GM19023 (cell line): ENCODE data around the gene NLRP9.

Source experiments
- ATAC-seq: cut with Tn5 transposase; IDR thresholded peaks from one replicate; pipeline ENCODE4 v1.9.1; 2021; ENCODE audit warnings: mild to moderate bottlenecking, moderate library complexity; ENCODE audit not compliant: unreplicated experiment

Gene NLRP9

DNA sequence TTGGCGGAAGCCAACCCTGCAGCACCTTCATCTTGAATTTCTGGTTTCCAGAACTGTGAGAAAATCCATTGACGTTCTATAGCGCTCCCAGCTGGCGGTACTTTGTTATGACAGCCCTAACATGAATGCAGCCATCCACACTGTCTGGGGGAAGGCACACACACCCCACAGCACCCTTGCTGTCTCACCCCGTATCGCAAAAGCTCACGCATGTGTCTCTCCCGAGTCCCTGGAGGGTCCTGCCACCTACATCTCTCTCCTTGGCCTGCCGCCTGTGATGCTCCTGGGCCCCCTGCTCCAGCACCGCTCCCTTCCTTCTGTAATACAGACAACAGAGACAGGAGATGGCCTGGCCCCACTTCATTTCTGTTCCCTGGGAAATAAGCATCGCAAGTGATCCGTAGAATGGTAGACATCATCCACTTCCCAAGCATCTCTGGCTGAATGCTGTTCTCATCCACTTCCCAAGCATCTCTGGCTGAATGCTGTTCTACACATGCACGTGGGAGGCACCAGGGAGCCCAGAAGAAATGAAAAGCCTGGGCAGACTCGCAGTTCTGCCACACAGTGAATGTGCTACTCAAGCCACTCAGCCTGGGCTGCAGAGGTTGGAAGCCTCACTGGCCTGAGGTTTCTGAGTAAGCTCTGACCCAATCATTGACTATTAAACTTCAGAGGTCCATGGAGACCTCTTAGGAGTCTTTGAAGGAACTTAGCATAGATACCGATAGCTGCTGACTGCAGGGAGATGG is 33.5 kb downstream of the NLRP9 start:
- no peak for ATAC-seq

DNA sequence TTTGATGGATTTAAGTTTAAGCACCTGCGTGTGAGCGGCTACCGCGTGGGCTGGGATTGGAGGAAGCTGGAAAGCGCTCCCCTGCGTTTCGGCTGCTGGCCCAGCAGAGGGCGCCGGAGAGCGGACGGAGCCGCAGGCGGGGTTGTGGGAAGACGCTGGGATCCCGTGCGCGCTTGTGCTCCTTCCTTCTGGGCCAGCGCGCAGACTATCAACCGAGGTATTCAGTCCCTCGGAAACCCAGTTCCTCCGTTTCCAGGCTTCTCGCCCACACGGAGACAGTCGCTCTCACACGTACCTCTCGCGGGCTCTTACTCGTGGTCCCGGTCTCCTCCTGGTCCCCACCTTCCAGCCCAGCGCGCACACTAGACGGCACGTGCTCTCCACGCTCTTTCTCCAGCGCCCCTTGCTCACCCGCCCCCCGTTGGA is 34.4 kb downstream of the NLRP9 start:
- no peak for ATAC-seq

GRCh38 chr19:55702131-55702627 is 36.0 kb downstream of the NLRP9 start:
- ATAC-seq, result no peak

GRCh38 chr19:55700813-55701212 is 37.4 kb downstream of the NLRP9 start:
- ATAC-seq, result no peak

DNA sequence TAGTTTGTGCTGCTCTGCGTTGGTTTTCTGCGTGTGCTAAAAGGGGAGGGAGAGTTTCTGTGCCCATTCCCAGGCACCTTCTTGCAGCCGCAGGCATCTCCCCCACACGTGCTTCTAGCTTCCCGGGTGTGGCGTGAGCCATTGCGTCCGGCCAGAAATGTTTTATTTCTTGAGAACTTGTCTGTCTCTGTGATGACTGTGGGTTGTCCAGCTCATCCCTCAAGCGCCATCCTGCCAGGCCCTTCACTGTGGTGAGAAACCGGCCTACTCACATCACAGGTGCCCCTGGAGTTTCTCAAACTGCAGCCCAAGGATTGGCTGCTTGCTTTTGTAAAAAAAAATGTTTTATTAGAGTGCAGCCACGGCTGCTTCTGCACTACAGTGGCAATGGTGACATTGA is 39.0 kb downstream of the NLRP9 start:
- ATAC-seq, result no peak

DNA sequence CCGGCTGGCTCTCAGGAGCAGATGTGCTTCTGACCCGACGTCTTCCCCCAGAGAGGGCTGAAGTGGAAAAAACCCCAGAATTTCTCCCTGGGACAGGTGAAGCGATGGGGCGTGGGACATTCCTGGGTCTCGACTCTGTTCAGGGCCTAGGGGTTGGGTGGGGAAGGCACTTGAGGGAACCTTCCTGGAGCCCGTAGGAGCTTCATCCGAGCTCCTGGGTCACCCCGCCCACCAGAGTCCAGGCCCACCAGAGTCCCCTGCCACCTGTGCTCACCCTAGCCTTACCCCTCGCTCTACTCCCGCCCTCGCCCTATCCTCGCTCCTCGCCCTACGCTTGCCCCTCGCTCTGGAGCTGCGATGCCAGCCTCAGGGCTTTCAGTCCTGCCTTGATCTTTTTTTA is 39.9 kb downstream of the NLRP9 start:
- ATAC-seq, result no peak

DNA sequence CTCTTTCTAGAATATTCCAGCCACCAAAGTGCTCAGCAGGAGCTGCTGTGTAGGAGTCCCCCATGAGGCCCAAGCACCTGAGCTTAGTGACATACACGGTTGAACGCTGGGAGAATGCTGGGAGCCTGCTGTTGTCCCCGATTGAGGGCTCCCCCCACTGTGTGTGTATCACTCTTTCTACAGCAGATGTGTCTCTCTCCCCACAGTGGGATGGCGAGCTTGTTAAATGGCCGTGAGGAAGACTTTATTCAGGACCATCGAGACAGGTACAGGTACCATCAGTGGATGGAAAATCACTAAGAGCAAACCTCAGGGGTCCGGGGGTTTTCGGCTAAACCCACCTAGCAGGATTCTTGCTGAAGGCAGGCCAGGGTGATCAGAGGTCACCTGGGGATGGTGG is 40.5 kb downstream of the NLRP9 start:
- no peak for ATAC-seq

DNA sequence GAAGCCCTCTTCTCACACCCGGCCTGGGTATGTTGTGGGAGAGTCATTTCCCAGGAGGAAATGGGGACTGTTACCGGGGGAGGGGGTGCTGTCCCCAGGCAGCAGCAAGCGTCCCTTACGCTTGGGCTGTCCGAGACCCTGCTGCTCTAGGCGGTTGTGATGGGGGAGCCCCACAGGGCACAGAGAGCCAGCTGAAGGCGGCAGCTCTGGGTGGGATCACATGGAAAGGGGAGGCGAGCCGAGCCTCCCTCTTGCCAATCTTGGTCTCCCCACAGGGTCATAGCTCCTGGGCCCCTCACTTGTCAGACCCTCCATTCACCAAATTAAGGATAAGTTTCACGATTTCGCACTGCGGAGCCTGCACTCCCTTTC is 41.1 kb downstream of the NLRP9 start:
- no peak for ATAC-seq

DNA sequence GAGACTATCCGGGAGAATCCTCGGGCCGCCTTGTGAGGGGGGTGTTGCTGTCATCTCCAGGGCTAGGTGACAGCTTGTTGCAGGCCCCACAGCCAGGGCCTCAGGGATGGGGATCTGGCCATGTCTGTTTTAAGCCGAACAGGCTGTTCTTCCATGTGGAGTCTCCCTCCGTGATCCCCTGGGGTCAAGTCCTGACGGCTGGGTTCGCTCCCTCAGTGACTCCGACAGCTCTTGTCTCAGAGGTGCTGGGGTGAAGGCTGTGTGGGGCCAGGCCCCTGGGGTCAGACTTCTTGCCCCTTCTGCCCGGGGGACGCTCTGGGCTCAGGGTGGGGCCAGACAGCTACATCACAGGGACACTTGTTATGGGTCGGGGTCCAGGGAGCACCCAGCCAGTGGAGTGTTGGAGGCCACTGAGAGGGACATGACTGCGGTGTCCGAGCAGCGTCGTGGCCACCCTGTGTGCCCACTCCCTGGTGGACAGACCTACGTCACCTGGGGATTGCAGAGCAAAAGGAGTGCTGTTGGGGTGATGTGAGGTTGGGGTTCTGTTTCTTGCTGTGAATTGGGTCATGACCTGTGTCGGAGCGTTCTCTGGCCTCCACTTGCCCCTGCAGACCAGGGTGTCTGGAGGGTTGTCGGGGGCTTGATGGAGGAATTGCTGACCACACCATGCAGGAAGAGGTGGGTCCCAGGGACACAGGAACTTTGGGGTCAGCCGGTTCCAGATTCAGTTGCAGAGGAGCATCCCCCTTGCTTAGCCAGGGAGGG is 41.7 kb downstream of the NLRP9 start:
- no peak for ATAC-seq

GRCh38 chr19:55695511-55696290 is 42.5 kb downstream of the NLRP9 start:
- no peak for ATAC-seq

- no peak for ATAC-seq
Observed at GRCh38 chr19:55694656-55695491, 43.3 kb downstream of the NLRP9 start.

DNA sequence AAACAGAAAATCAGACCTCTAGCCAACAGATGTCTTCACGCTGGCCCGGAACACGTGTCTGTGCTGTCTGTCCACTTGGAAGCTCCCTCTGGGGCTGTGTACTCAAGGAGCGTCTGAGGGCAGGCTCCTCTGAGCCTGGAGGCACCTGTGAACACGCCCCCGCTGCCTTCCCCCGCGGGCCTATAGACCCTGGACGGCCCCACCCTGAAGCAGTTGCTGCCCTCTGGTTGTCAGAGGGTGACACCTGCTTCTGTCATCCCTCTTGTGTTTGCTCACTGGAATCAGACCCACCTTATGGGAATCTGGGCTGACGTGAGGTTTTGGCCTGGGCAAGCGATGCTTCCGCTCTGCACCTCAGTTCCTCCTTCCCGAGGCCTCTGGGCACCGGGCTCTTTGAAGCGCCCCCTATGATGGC is 44.0 kb downstream of the NLRP9 start:
- no peak for ATAC-seq

GRCh38 chr19:55693336-55693974 is 44.7 kb downstream of the NLRP9 start:
- no peak for ATAC-seq

DNA sequence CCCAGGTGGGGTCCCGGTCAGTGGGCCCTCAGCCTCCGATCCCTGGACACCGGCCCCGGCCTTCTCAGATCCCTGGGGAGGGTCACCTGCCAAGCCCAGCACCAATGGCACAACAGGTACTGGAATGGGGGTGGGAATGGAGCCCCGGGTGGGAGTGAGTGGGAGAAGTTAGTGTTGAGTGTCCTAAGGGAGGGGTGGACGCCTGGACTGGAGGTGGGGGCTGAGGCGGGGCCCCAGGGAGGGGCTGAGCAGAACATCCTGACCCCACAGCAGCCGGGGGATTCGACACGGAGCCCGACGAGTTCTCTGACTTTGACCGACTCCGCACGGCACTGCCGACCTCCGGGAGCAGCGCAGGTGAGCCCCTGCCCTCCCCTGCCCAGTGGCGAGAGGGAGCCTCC is 45.5 kb downstream of the NLRP9 start:
- no peak for ATAC-seq

GRCh38 chr19:55691561-55692481 is 46.4 kb downstream of the NLRP9 start:
- no peak for ATAC-seq

DNA sequence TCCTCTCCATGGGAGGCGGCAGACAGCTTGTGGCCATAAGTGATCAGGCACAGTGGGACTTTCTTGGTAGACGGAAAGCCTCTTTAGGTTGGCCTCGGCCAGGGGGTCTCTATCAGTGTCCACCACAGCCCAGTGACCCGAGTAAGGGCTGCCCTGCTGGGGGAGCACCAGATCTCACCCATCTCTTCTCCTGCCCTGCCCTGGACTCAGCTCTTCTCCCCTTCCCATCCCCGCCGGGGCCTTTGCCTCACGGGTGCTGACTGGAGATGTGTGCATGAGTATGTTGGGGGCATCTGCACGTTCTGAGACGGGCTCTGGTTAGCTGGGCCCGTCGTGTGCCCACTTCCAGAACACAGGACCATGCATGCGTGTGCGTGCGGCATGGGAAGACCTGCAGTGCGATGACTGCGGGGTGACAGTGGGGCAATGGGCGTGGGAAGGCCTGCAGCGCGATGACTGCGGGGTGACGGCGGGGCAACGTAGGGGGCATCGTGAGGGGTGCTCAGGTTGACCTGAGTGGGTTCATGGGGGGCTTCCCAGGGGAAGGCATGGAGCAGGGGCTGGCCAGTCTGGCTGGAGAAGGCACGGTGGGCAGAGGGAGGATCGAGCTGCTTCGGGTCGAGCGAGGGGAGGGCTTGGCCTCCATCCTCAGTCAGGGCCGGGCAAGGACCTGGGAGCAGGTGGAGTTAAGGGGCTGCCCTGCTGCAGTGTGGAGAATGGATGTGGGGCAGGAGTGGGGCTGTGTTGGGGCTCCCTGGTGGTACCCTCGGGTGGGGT is 47.2 kb downstream of the NLRP9 start:
- ATAC-seq, result no peak

- ATAC-seq, result no peak
Observed at GRCh38 chr19:55690109-55690768, 48.0 kb downstream of the NLRP9 start.
